WTC11 (cell line): ENCODE results near the gene CLCF1. TPM values are rescaled to one million over a fixed set of nuclear protein-coding genes. Genes with fewer than 3 reads are reported as not detected.

ENCODE experiments used
- ATAC-seq: fragments of 200-7000 bp; cut with Tn5 transposase; 2 replicates; pipeline ENCODE4 v1.10.0; 2021; ENCODE audit warnings: mild to moderate bottlenecking, moderate library complexity
- CTCF ChIA-PET: fragments of 300-600 bp; sonication (Branson Sonifier 250); formaldehyde crosslinking; loops from one replicate; lab custom pipeline; 2021; ENCODE audit warnings: antibody characterized with exemption; lab: Charles Lee
- POLR2A ChIA-PET: fragments of 350-600 bp; sonication (Branson Sonifier 250); formaldehyde crosslinking; loops from one replicate; lab custom pipeline; 2021; ENCODE audit warnings: antibody characterized with exemption; lab: Charles Lee
- DNase-seq: peaks from one replicate; pipeline ENCODE4 v3.0.0; 2021; ENCODE audit warnings: low spot score
- H3K27ac Mint-ChIP-seq: 2 replicates; pipeline ENCODE4 v1.8.0; 2021; ENCODE audit warnings: mixed read lengths
- H3K27me3 Mint-ChIP-seq: 2 replicates; pipeline ENCODE4 v1.8.0; 2021; ENCODE audit warnings: low read depth, mild to moderate bottlenecking, moderate library complexity, mixed read lengths
- H3K36me3 Mint-ChIP-seq: 2 replicates; pipeline ENCODE4 v1.8.0; 2021; ENCODE audit warnings: mixed read lengths
- H3K4me1 Mint-ChIP-seq: 2 replicates; pipeline ENCODE4 v1.8.0; 2022; ENCODE audit warnings: mixed read lengths
- H3K4me3 Mint-ChIP-seq: 2 replicates; pipeline ENCODE4 v1.8.0; 2021; ENCODE audit warnings: mild to moderate bottlenecking, moderate library complexity, mixed read lengths
- H3K9me3 Mint-ChIP-seq: 2 replicates; pipeline ENCODE4 v1.8.0; 2021; ENCODE audit warnings: mixed read lengths
- EMX1 ChIP-seq: fragments of 250-450 bp; sonication (Bioruptor Pico); IDR thresholded peaks from 2 replicates; pipeline ENCODE4 v1.8.0; 2021; ENCODE audit warnings: mild to moderate bottlenecking
- NR2C2 ChIP-seq: sonication (generic); formaldehyde crosslinking; IDR thresholded peaks from 2 replicates; pipeline ENCODE4 v1.8.0; 2022; ENCODE audit warnings: mild to moderate bottlenecking, missing genetic modification reagents
- SMAD4 ChIP-seq: sonication (generic); formaldehyde crosslinking; IDR thresholded peaks from 2 replicates; pipeline ENCODE4 v1.8.0; 2022; ENCODE audit warnings: mild to moderate bottlenecking, missing genetic modification reagents
- SP1 ChIP-seq: sonication (generic); formaldehyde crosslinking; conservative IDR thresholded peaks from 2 replicates; pipeline ENCODE4 v1.8.1; 2022; ENCODE audit warnings: missing genetic modification reagents
- ZNF121 ChIP-seq: sonication (generic); formaldehyde crosslinking; IDR thresholded peaks from 2 replicates; pipeline ENCODE4 v1.8.0; 2023; ENCODE audit warnings: missing genetic modification reagents
- ZNF317 ChIP-seq: sonication (generic); formaldehyde crosslinking; IDR thresholded peaks from 2 replicates; pipeline ENCODE4 v1.8.1; 2023; ENCODE audit warnings: low read depth, mild to moderate bottlenecking, moderate library complexity, missing genetic modification reagents, borderline replicate concordance
- ZNF396 ChIP-seq: fragments of 250-450 bp; sonication (Bioruptor Pico); IDR thresholded peaks from 2 replicates; pipeline ENCODE4 v1.8.0; 2021; ENCODE audit warnings: mild to moderate bottlenecking, moderate library complexity, borderline replicate concordance
- ZNF671 ChIP-seq: fragments of 250-450 bp; sonication (Bioruptor Pico); IDR thresholded peaks from 2 replicates; pipeline ENCODE4 v1.8.0; 2021; ENCODE audit warnings: mild to moderate bottlenecking
- total RNA-seq: library from RNA; stranded (reverse); gene quantifications from 3 replicates; pipeline ENCODE4 v1.2.3, GENCODE V29; 2021
- TF ChIP-seq, protein P1 (sequence below): fragments of 250-450 bp; sonication (Bioruptor Pico); IDR thresholded peaks from 2 replicates; pipeline ENCODE4 v1.9.0; 2021; ENCODE audit warnings: mild to moderate bottlenecking
- TF ChIP-seq, protein P2 (sequence below): fragments of 250-450 bp; sonication (Bioruptor Pico); IDR thresholded peaks from 2 replicates; pipeline ENCODE4 v2.1.2; 2022; ENCODE audit warnings: mild to moderate bottlenecking, moderate library complexity
- TF ChIP-seq, protein P3 (sequence below): sonication (generic); formaldehyde crosslinking; IDR thresholded peaks from 2 replicates; pipeline ENCODE4 v1.8.0; 2023; ENCODE audit warnings: missing genetic modification reagents, mild to moderate bottlenecking, borderline replicate concordance
- TF ChIP-seq, protein P4 (sequence below): sonication (generic); formaldehyde crosslinking; IDR thresholded peaks from 2 replicates; pipeline ENCODE4 v1.8.0; 2022; ENCODE audit warnings: missing genetic modification reagents

Gene CLCF1
- total RNA-seq, 1 experiment from 2014 or later = 0.92 TPM

DNA sequence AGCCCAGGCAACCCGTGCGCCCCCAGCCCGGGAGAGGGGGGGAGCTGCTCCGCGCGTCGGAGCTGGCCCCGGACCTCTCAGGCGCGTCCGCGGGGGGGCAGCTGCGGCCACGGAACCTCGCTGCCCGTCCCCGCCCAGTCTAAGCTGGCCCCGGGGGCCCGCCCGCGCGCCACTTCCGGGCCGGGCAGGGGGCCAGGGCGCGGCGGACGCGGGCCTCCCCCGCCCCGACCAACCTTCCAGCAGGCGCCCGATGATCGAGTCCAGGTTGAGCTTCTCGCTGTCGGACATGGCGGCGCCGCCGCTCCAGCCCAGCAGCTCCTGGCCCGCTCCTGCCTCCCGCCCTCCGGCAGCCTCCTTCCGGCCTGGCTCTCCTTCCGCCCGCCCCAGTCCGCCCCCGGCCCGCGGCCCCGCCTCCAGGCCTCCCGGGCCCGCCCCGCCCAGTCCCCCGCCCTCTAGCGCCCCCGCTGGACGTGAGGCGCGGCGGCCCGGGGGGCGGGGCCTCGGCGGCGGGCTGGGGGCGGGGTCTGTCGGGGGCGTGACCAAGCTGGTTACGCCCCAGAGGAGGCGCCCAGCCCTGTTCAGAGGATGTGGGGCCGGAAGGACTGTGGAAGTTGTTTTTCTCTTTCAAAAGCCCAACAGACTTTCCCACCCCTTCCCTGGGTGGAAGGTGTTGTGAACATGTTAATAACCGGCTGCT lies 28.2 kb upstream of the CLCF1 start, which contains the start of gene PPP1CA (continued):
- TF ChIP-seq, protein P1, sequence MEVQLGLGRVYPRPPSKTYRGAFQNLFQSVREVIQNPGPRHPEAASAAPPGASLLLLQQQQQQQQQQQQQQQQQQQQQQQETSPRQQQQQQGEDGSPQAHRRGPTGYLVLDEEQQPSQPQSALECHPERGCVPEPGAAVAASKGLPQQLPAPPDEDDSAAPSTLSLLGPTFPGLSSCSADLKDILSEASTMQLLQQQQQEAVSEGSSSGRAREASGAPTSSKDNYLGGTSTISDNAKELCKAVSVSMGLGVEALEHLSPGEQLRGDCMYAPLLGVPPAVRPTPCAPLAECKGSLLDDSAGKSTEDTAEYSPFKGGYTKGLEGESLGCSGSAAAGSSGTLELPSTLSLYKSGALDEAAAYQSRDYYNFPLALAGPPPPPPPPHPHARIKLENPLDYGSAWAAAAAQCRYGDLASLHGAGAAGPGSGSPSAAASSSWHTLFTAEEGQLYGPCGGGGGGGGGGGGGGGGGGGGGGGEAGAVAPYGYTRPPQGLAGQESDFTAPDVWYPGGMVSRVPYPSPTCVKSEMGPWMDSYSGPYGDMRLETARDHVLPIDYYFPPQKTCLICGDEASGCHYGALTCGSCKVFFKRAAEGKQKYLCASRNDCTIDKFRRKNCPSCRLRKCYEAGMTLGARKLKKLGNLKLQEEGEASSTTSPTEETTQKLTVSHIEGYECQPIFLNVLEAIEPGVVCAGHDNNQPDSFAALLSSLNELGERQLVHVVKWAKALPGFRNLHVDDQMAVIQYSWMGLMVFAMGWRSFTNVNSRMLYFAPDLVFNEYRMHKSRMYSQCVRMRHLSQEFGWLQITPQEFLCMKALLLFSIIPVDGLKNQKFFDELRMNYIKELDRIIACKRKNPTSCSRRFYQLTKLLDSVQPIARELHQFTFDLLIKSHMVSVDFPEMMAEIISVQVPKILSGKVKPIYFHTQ (CRISPR knock-in tag) = no peak
- no peak for TF ChIP-seq NR2C2 (CRISPR knock-in tag)
- no peak for TF ChIP-seq ZNF671 (CRISPR knock-in tag)
- no peak for TF ChIP-seq SMAD4 (CRISPR knock-in tag)
- peak; percentile 88 for TF ChIP-seq SP1 (CRISPR knock-in tag)
- no peak for TF ChIP-seq EMX1 (CRISPR knock-in tag)
- TF ChIP-seq ZNF317 (CRISPR knock-in tag) = no peak
- no peak for TF ChIP-seq ZNF121 (CRISPR knock-in tag)
- no peak for TF ChIP-seq ZNF396 (CRISPR knock-in tag)

DNA sequence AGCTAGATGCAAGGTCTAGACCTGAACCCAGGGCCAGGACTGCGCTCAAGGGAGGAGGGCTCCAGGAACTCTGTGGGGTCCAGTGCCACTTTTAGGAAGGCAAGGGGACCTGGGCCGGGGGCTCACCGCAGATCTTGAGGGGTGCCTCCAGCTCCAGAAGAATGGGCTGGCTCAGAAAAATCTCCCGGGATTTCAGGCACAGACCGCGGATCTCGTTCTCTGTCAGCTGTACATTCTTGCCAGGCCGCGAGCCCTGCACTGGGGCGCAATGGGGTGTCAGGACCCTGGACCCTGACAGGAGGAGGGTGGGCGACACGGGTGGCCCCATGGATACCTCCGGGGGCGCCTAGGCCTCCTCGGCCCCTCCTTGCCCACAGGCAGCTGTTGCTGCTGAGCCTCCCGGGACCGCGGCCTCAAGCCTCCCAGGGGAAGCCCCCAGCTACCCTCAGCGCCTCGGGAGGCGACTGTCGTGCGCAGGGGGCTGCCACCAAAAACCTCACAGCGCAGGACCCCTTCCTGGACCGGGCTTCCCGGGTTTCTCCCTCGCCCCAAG lies 27.6 kb upstream of the CLCF1 start:
- H3K27me3 Mint-ChIP-seq = no peaks in the 10 kb centered on the region
- peak overlapping the region; percentile 73 for H3K4me3 Mint-ChIP-seq
- POLR2A ChIA-PET = interaction anchor here (0.6 to 2.2 kb wide), 15 partner anchors 9 to 82 kb away, joined by 3 to 21 read pairs (median 6); partner anchors contain the start of genes AIP, PTPRCAP, RAD9A and RPS6KB2
- ATAC-seq (no peak), DNase-seq (no peak)
- TF ChIP-seq, protein P2, sequence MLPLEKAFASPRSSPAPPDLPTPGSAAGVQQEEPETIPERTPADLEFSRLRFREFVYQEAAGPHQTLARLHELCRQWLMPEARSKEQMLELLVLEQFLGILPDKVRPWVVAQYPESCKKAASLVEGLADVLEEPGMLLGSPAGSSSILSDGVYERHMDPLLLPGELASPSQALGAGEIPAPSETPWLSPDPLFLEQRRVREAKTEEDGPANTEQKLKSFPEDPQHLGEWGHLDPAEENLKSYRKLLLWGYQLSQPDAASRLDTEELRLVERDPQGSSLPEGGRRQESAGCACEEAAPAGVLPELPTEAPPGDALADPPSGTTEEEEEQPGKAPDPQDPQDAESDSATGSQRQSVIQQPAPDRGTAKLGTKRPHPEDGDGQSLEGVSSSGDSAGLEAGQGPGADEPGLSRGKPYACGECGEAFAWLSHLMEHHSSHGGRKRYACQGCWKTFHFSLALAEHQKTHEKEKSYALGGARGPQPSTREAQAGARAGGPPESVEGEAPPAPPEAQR (CRISPR knock-in tag) = no peak
- TF ChIP-seq, protein P3, sequence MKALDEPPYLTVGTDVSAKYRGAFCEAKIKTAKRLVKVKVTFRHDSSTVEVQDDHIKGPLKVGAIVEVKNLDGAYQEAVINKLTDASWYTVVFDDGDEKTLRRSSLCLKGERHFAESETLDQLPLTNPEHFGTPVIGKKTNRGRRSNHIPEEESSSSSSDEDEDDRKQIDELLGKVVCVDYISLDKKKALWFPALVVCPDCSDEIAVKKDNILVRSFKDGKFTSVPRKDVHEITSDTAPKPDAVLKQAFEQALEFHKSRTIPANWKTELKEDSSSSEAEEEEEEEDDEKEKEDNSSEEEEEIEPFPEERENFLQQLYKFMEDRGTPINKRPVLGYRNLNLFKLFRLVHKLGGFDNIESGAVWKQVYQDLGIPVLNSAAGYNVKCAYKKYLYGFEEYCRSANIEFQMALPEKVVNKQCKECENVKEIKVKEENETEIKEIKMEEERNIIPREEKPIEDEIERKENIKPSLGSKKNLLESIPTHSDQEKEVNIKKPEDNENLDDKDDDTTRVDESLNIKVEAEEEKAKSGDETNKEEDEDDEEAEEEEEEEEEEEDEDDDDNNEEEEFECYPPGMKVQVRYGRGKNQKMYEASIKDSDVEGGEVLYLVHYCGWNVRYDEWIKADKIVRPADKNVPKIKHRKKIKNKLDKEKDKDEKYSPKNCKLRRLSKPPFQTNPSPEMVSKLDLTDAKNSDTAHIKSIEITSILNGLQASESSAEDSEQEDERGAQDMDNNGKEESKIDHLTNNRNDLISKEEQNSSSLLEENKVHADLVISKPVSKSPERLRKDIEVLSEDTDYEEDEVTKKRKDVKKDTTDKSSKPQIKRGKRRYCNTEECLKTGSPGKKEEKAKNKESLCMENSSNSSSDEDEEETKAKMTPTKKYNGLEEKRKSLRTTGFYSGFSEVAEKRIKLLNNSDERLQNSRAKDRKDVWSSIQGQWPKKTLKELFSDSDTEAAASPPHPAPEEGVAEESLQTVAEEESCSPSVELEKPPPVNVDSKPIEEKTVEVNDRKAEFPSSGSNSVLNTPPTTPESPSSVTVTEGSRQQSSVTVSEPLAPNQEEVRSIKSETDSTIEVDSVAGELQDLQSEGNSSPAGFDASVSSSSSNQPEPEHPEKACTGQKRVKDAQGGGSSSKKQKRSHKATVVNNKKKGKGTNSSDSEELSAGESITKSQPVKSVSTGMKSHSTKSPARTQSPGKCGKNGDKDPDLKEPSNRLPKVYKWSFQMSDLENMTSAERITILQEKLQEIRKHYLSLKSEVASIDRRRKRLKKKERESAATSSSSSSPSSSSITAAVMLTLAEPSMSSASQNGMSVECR (CRISPR knock-in tag) = peak; percentile 34; the same call in 1 of the 2 replicates
- TF ChIP-seq, protein P4, sequence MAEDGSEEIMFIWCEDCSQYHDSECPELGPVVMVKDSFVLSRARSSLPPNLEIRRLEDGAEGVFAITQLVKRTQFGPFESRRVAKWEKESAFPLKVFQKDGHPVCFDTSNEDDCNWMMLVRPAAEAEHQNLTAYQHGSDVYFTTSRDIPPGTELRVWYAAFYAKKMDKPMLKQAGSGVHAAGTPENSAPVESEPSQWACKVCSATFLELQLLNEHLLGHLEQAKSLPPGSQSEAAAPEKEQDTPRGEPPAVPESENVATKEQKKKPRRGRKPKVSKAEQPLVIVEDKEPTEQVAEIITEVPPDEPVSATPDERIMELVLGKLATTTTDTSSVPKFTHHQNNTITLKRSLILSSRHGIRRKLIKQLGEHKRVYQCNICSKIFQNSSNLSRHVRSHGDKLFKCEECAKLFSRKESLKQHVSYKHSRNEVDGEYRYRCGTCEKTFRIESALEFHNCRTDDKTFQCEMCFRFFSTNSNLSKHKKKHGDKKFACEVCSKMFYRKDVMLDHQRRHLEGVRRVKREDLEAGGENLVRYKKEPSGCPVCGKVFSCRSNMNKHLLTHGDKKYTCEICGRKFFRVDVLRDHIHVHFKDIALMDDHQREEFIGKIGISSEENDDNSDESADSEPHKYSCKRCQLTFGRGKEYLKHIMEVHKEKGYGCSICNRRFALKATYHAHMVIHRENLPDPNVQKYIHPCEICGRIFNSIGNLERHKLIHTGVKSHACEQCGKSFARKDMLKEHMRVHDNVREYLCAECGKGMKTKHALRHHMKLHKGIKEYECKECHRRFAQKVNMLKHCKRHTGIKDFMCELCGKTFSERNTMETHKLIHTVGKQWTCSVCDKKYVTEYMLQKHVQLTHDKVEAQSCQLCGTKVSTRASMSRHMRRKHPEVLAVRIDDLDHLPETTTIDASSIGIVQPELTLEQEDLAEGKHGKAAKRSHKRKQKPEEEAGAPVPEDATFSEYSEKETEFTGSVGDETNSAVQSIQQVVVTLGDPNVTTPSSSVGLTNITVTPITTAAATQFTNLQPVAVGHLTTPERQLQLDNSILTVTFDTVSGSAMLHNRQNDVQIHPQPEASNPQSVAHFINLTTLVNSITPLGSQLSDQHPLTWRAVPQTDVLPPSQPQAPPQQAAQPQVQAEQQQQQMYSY (CRISPR knock-in tag) = peak; percentile 86
- H3K36me3 Mint-ChIP-seq = peaks cover 13% of the 10 kb centered on the region
- no peaks in the 10 kb centered on the region for H3K9me3 Mint-ChIP-seq
- CTCF ChIA-PET = interaction anchor here (0.5 to 3.9 kb wide), 45 partner anchors 12 to 1178 kb away, joined by 3 to 112 read pairs (median 6); partner anchors contain the start of genes AIP, ANKRD13D, CLCF1 and CORO1B
- peaks cover 40% of the 10 kb centered on the region for H3K4me1 Mint-ChIP-seq
- no peak overlapping the region; the same call in 1 of the 2 replicates for H3K27ac Mint-ChIP-seq
